Epithelial cell of prostate (primary cell): ENCODE results near the gene NEDD4L.
"Not testable (repeated sequence)": the region's sequence is repeated elsewhere in the genome, so short reads cannot be mapped to it uniquely, and the experiment has no call there.

Source experiments
- DNase-seq: peaks from one replicate; pipeline ENCODE4 v3.0.0-alpha.2; 2011; ENCODE audit warnings: low read depth, low spot score
- H3K27ac ChIP-seq: fragments of 450-650 bp; 2 replicates; pipeline ENCODE4 v1.5.1; 2017; ENCODE audit warnings: mild to moderate bottlenecking

The NEDD4L gene

DNA sequence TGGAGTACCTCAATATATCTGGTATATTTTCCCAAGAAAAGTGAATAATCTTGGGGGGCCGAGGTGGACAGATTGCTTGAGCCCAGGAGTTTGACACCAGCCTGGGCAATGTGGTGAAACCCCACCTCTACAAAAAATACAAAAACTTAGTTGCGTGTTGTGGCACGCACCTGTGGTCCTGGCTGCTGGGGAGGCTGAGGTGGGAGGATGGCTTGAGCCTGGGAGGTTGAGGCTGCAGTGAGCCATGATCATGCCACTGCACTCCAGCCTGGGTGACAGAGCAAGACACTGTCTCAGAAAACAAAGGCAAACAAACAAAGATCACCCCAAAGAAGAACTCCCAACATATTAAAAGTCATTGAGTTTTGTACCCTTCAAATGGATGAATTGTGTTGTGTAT lies 6.9 kb downstream of the NEDD4L start:
- not testable (repeated sequence) for H3K27ac ChIP-seq

DNA sequence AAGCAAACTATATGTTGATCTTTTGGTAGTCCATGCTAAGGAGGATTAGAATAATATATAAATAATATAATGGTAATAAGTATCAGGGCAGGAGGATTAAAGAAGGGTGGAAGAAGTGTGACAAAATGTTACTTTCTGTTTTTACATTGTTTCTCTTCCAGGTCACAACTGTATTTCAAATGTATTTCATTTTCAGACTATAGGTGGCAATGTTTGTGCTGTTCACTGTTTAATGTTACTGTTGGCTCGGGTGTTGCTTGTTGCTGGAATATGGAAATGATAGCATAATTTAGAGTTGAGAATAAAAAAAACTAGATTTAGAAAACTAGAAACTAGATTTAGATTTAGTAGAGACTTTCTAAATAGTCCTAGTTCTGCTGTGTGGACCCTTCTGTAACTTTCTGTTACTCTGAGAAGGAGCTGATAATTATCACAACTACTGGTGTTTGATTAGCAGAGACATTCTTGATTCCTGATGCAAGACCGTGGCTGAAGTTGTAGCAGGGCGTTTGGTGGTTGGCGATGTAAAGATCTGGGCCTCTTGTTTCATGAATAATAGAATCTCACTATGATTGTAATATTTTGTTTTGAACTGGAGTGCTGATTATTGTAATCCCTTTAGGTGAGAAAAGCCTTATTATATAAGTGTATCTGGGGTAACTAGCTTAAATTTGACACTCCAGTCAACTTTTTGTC lies 7.9 kb downstream of the NEDD4L start:
- peak overlapping the region; percentile 22 for H3K27ac ChIP-seq
- no peak for DNase-seq

More for the DNA sequence above, 6.9 kb downstream of the NEDD4L start:
- not testable (repeated sequence) for DNase-seq

DNA sequence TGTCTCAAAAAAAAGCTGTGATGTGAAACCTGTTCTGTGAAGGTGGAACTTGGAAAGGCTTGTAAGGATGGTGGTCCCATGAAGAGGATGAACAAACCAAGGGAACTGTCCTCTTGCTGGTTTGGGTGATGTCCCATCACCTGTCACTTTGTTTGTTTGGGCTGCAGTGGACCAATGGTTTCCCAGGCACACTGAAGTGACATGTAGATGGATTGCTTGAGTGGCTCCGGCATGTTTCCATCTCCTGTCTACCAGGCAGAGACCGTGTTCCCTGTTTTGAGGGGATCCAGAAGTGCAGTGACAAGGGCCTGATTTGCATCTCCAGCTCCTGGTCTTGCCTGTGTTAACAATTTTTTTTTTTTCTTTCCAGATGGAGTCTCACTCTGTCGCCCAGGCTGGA lies 8.9 kb downstream of the NEDD4L start:
- H3K27ac ChIP-seq: no peak overlapping the region
- DNase-seq: no peak

DNA sequence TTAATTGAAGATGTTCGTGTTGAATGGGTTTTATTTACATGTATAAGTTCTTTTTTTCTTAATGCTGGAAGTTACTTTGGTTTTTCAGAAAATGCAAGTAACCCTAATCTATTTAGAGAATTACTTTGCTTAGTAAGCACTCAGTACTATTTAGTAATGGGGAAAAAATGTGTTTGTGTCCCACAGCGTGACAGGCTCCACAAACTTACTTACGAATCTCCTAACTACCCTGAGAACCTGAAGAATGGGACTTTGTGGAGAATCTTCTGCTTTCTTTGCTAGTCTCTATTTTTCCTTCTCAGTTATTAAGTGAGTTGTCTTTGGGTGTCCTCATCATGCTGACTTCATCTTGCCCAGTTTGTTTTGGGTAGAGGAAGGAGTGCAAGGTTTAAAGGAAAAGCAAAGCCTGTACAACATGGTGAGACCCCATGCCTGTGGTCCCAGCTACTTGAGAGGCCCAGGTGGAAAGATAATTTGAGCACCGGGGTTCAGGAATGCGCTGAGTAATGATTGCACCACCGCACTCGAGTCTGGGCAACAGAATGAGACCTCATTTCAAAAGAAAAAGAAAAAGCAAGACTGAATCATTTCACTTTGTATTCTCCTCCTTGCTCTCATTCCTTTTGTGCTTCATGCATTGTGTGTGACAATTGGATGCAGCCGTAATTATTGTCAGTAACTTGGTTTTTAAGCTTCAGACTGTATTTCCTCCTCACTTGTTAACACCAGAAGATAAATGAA lies 10.2 kb downstream of the NEDD4L start:
- DNase-seq: no peak
- H3K27ac ChIP-seq: peak overlapping the region; percentile 41

DNA sequence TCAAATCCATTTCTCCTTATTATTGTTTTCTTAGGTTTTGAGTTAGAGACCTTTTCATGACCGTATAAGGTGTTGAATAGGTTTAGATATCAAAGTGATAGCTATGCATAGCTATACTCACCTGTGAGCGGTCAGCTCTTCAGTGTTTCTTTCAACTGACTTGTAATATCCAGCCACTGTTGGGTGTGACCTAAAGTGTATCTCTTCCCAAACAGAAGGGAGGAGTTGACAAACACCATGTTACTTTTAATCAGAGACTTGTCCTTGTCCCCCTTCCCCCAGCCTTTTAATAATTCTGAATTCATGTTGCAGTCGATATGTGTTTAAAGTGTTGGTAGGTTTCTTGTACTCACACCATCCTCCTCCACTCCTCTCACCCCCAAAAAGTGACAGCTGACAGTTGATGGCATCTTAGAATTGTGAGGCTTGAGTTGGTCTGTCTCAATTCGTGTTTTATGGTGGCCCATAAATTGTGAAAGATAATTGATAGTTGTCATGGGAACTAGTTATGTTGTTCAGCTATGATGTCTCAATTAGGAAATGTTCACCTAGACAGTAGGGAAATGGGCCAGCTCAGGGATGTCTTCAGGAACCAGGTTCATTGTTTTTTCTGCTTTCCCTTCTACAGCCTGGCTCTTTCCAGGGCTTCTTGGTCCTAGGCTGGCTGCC lies 12.0 kb downstream of the NEDD4L start:
- H3K27ac ChIP-seq: no peak overlapping the region
- no peak for DNase-seq

DNA sequence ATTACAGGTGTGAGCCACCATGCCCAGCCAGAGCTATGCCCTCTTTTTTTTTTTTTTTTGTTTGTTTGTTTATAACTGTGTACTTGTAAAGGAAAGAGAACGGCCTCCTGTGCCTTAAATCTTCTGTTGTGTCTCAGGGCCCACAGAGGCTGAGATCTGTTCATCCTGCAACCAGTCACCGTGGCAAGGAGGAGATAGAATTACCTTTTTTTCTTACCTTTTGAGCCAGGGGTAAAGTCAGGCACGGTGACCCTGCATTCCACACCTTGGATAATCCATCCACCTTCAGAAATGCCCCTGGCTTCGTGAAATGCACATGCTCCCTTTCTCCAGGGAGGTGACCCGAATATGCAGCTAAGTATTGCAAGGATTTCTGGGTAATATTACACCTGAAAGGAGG lies 12.8 kb downstream of the NEDD4L start:
- no peak for DNase-seq
- no peak overlapping the region for H3K27ac ChIP-seq

DNA sequence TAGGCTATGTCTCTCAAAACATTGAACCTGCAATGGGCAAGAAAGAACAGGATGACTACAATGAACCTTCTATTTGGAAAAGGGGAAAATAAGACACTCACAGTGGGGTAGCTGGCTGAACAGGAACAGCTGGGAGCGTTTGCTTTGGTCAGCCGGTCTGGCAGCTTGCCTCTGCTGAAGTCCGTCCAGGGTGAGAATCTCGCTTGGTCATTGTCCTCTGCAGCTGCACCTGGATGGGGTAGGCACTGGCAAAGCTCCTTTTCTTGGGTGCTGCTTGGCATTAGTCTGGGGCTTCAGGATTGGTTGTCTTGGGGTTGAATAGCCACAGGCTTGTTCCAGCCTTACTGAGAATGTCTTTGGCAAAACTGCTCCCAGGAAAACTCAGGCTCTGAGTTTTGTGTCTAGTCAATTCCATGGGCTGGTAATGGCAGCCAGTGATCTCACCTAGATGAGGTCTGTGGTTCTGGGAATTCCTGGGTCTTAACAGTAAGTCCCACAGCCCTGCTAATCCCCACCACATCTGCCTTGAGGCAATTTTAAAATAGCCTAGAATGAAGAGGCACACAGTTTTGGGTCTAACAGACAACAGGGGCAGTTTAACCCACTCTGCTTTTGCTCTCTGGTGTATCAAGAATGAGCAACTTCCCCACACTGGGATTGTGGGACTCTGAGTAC lies 13.4 kb downstream of the NEDD4L start:
- no peak for DNase-seq
- H3K27ac ChIP-seq: no peak overlapping the region

DNA sequence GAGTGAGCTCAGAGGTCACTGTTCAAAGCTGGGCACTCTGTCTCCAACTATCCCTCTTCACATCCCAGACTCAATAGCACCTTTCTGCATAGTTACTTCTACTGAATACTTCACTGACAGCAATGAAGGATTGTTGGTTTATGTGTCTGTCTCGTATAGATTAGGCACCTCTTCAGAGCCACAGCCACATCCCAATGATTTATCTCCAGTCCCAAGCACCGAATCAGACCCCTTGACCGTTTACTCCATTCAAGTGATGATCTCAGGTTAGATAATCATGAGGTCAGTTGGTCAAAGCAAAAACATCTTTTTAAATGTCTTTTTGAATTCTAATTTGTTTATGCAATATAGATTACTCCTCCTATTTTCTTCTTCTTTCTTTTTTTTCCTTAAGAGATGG lies 14.7 kb downstream of the NEDD4L start:
- DNase-seq: no peak
- no peak overlapping the region for H3K27ac ChIP-seq

DNA sequence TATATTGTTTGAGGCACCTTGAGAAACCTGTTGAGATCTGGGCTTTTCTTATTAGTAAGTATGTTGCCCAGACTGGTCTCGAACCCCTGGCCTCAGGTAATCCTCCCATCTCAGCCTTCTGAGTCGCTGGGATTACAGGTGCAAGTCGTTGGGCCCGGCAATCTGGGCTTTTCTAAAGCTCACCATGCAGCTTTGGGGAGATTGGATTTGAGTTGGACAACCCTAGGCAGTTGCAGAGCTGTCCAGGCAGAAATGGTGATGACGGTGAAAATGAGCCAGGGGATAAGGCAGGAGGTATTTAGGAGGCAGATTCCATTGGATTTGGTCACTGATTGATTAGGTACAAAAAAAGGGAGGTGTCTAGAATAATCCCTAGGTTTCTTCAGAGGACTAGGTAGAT lies 16.2 kb downstream of the NEDD4L start:
- no peak overlapping the region for H3K27ac ChIP-seq
- no peak for DNase-seq

DNA sequence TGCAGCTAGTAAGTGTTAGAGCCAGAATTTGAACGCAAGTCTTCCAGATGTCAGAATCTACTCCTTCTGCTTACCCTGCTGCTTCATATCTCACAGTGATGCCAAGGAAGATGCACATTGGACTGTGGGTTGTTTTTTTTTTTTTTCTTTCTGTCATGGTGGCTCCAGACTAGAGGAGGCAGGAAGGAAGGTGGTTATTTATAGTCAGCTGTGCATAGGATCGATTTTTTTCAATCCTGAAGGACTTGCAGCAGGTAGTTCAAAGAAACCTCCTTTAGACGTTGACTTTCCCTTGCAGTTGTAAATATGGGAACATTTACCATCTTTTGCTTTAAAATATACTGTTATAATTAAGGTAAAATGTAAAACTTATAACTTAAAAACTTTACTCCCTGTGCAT lies 17.3 kb downstream of the NEDD4L start:
- no peak for DNase-seq
- no peak overlapping the region for H3K27ac ChIP-seq

DNA sequence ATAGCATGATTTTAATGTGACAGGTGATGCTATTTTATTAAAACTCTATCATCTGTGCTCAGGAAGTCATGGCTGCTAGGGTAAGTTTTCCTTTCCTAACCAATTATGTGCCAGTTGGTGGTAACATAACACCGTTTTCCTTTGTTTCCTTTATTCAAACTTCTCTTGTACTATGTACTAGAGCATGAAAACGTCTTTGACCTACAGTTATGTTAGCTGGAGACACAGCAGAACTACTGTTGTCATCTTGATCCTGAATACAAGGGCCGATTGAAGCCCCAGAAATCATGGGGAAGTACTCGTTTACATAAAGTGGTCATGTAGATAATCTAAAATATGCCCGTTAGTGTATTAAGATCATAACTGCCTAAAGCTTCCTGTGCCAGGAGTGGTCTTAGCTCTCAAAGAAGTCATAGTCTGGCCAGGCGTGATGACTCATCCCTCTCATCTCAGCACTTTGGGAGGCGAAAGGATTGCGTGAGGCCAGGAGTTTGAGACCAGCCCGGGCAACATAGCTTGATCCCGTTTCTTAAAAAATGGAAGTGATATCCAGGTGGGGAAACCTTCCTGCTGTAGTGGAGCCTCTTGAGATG lies 20.5 kb downstream of the NEDD4L start:
- H3K27ac ChIP-seq: no peak overlapping the region
- no peak for DNase-seq

DNA sequence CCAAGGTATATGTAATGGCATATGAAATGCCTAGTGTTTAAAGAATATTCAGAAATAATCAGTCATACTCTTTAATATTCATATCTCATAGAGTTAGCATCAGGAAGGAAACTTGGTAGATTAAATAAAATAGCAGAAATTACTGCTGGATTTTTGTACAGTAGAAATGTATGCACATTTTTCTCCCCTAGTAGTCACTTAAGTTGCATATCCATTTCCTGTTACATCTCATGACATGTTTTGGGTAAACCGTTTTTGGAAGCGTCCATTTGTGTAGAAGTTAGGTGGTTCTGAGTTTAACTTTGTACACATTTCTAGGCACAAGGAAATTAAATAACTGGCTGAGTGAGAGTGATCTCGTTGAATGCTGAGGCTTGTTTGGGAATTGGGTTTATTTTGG lies 21.9 kb downstream of the NEDD4L start:
- no peak overlapping the region for H3K27ac ChIP-seq
- DNase-seq: no peak

DNA sequence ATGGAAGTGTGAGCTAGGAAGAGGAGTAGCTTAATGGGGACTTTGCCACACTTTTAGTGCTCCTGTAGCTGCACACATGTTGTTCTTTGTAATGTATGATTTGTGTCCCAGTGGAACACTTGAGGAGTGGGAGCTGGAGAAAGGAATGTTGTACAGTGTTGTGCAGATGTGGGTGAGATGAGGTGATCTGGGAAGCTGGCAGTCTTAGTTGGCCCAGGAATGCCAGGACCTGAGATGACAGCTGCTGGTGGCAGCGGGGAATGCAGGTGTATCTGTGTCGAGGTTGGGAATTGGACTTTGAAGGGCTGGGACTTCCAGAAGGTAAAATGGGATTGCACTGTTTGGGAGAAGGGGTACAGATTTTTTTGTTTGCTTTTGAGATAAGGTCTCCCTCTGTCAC lies 23.6 kb downstream of the NEDD4L start:
- no peak for DNase-seq
- H3K27ac ChIP-seq: no peak overlapping the region

DNA sequence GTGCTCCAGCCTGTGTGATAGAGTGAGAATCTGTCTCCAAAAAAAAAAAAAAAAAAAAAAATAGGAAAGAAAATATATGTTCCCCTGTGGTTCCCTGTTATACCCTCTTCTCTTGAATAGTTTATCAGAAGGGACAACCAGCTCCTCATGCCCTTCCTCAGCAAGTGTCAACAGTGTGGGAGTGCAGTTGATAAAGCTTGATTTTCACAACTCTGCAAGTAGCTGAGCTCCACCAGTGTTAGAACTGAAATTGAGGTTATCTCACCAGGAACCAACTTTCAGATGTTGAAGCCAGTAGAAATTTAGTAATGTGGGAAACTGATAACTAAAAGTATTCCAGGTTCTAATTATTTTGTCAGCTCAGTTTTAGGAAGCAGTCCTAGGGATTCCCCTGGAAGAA lies 25.1 kb downstream of the NEDD4L start:
- H3K27ac ChIP-seq: no peak overlapping the region
- DNase-seq: no peak

DNA sequence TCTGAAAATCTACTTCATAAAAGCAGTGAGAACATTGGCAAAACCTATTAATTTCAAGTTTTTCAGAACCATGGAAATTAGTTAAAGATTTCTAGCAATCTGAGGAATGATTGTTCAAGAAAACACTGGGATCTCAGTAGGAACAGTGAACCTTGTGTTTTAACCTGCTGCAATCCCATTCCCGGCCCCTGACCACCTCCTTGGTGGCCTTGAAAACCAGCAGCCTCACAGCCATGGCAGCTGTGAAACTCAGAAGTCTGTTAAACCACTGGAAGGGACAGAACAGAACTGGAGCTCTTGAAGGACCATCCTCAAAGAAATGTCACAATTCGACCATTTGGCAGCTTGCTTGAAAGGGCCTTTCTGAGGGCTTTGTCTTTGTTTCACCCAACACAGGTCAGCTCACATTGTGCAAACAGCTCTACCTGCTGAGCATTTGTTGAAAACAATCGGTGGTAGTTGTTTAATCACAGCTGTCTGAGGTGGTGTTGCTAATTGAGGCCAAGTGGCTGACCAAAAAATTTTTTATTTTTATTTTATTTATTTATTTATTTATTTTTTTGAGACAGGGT lies 25.8 kb downstream of the NEDD4L start:
- no peak for DNase-seq
- H3K27ac ChIP-seq: no peak overlapping the region

DNA sequence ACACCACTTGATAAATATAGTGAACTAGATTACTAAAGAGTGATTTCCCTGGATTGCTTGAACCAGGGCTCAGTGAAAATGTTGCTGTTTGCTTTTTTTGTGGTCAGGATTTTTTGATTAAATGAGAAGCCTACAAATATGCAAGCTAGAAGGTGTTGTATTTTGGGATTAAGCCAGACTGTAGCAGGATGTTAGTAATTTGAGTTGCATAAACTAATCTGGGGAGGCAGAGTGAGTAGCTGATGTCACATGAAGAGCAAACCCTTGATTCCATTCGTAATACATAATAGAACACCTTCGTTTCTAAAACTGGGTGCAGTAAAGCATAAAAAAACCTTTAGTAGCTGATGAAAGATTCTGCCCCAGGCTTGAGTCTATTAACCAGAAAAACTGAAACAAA lies 32.0 kb downstream of the NEDD4L start:
- peak overlapping the region; percentile 18 for H3K27ac ChIP-seq
- no peak for DNase-seq

DNA sequence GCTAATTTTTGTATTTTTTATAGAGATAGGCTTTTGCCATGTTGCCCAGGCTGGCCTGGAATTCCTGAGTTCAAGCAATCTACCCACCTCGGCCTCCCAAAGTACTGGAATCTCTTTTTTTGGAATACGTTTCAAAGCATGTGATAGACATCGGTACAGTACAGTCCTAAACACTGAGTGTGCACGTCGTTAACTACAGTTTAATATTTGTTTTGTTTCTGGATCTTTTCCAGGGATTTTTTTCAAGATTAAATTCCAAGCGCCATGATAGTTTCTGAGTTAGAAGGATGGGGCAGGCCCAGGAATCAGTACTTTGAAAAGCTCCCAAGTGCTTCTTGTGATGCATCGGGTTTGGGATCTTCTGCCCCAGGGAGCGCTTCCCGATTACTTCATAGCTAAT lies 33.3 kb downstream of the NEDD4L start:
- DNase-seq: no peak
- H3K27ac ChIP-seq: no peak overlapping the region

DNA sequence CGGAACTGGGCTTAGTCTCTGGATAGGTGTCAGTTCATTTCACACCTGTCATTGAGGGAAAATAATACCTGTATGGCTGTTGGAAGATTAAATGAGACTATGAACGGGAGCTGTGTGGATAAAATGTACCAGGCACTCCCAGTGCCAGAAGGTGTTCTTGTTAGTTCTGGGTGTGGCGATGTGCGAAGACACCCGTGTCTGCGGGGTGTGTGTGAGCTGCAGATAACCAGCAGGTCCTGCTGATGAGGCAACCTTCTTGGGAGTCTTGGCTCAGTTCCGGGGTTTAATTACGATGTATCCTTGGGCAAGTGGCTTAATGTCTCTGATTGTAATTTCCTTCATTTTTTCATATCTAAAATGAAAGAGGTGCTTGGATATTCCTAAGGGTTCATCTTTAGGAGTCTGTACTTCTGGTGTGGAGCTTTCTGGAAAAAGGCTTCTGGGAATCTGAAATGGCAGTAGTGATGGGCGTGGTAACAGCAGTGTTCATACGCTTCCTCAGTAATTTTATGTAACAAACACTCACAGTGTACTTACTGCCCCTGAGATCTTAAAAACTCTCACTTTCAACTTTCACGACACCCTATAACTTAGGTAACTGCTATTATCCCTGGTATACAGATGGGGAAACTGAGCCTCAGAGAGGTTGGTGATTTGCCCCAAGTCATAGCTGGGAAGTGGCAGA lies 35.0 kb downstream of the NEDD4L start:
- no peak overlapping the region for H3K27ac ChIP-seq

DNA sequence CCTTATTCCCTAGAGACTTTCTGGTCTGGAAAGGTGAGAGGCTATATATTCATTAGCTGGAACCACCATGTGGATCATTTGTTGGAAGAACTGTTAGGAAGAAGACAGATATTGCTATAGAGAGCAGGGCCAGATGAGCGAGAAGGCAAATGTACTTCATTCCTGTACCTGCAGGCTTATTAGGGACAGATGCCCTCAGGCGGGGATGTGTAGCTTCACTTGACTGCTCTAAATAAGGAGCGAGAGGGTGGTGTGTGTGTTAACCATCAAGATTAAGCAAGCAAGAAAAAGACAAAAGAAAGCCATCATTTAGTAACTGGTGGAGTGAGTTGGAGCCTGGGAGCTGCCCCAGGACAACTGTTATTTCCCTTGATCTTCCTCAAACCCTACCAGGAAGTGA lies 36.4 kb downstream of the NEDD4L start:
- no peak for DNase-seq

More for the DNA sequence above, 35.0 kb downstream of the NEDD4L start:
- DNase-seq: no peak

More for the DNA sequence above, 36.4 kb downstream of the NEDD4L start:
- H3K27ac ChIP-seq: no peak overlapping the region
